ENCODE data around the gene TNFAIP1.

DNA sequence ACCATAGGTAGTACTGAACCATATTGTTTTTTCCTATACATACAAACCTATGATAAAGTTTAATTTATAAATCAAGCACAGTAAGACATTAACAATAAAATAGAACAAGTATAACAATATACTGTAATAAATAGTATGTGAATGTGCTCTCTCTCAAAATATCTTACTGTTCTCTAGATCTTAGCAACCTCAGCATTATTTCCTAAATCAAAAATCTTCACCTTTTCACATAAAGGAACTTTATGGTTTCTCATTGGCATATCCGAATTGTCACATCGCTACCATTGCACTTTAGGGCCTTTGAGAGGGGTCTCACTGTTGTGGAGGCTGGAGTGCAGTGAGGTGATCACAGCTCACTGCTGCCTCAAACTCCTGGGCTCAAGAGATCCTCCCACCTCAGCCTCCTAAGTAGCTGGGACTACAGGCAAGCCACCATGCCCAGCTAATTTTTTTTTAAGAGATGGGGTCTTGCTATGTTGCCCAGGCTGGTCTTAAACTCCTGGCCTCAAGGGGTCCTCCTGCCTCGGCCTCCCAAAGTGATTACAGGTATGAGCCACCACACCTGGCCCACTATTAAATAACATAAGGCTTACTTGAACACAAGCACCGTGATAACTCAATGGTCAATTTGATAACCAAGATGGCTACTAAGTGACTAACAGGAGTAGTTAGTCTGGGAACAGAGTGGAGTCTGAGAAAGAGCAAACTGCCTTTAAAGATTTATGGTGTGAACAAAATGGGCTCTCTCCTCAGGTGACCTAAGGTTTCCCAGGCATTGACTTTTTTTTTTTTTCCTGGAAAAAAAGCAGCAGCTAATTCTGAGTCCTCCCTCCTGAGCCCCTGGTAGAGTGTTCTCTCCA lies 19.5 kb upstream of the TNFAIP1 start:
- TF ChIP-seq, protein P1, sequence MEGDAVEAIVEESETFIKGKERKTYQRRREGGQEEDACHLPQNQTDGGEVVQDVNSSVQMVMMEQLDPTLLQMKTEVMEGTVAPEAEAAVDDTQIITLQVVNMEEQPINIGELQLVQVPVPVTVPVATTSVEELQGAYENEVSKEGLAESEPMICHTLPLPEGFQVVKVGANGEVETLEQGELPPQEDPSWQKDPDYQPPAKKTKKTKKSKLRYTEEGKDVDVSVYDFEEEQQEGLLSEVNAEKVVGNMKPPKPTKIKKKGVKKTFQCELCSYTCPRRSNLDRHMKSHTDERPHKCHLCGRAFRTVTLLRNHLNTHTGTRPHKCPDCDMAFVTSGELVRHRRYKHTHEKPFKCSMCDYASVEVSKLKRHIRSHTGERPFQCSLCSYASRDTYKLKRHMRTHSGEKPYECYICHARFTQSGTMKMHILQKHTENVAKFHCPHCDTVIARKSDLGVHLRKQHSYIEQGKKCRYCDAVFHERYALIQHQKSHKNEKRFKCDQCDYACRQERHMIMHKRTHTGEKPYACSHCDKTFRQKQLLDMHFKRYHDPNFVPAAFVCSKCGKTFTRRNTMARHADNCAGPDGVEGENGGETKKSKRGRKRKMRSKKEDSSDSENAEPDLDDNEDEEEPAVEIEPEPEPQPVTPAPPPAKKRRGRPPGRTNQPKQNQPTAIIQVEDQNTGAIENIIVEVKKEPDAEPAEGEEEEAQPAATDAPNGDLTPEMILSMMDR (conservative IDR thresholded peaks at IDR 0.05 in 1 of 2, IDR thresholded peaks at IDR 0.05 in 1 of 2; ENCODE audit: extremely low read depth in 1 of 2, insufficient read depth in 1 of 2, low read depth in 1 of 2, low read length in 2 of 2) = no peak
- TF ChIP-seq EZH2 (IDR thresholded peaks at IDR 0.05; ENCODE audit: borderline replicate concordance, low read length) = no peak

Measured in mammary epithelial cell (primary cell).